Brain pericyte (primary cell): Measurements from ENCODE around the gene ENDOU.

ENCODE experiments used
- DNase-seq: peaks from one replicate; pipeline ENCODE4 v3.0.0-alpha.2; 2012; ENCODE audit warnings: low read depth, low spot score

Gene ENDOU, protein sequence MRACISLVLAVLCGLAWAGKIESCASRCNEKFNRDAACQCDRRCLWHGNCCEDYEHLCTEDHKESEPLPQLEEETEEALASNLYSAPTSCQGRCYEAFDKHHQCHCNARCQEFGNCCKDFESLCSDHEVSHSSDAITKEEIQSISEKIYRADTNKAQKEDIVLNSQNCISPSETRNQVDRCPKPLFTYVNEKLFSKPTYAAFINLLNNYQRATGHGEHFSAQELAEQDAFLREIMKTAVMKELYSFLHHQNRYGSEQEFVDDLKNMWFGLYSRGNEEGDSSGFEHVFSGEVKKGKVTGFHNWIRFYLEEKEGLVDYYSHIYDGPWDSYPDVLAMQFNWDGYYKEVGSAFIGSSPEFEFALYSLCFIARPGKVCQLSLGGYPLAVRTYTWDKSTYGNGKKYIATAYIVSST

DNA sequence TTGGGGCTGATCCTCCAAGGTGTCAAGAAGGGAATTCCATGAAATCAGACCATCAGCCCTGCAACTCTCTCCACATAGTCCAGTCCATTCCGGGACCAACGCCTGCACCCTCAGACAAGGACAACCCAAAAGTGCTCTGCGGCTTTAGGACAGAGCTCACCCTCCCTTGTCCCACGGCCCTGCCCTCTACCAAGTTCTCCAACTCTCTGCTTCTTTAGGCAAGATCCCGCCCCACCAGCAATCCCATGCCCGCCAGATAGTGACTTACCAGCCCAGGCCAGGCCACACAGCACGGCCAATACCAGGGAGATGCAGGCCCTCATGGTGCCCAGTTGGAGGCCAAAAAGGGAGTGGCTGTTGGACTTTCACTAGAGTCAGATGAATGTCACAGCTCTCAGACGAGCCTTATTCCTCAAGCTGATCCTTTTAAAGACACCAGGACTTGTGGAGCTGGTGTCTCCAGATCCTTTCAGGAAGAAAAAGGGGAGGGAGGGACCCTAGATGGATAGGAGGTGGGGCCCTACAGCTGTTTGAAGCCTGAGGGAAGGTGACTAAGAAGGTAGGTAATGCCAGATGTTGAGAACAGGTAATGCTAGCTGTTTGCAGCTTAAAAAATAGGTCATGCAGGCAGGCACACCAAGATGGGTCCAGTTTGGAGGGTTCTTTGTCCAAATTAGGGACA, at the start of gene ENDOU:
Gene ENDOU, minus strand, starts transcription at position 400 of the 682 bp plus-strand sequence. Its CDS starts 77 bp downstream, at position 323.
- no peak for DNase-seq

DNA sequence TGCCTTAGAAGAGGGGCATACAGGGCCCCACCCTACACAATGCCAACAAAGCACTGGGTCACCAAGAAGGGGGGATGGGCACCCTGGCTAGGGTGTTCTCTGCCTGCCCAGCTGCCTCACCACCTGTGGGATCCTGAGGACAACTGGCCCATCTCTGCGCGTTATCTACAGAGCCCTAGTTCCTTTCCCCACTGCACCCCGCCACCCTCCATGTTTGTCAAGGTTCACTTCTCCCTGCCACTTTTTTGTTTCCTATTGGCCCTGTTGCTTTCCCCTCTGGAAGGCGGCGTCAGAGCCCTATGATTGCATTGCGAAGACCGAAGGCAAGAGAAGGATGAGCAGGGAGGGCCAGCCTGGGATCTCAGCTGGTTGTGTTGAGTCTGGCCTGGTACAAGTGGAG, 49.4 kb upstream of the ENDOU start:
- DNase-seq: no peak

DNA sequence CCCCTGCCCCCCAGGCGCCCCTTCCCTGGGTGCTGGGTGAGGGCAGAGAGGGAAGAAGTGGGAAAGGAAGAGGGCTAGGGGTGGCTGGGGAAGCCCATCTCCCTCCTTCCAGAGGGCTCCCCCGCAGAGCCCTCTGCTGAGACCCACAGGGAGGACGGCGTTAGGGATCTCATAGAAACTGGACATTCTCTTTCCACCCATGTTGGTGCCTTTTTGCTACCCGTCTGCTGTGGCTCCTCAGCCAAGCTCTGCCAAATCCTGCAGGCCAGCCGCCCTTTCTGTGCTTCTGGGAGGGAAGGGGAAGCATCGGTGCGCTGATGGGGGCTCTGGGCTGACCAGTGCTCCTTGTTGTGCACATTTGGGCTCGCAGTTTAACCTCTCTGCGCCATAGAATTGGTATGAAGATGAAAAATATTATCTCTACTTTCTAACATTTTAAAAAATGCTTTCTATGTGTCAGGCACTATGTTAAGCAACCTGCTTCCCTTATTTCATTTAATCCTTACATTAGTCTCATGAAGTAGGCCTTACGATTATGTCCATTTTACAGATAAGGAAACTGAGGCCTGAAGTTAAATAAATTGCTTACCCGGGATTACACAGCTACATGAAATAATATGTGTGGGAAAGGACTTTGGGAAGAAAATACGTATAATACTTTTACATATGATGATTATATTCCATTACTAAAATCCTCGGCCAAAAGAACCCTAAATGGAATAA, 48.7 kb upstream of the ENDOU start:
- DNase-seq: no peak

DNA sequence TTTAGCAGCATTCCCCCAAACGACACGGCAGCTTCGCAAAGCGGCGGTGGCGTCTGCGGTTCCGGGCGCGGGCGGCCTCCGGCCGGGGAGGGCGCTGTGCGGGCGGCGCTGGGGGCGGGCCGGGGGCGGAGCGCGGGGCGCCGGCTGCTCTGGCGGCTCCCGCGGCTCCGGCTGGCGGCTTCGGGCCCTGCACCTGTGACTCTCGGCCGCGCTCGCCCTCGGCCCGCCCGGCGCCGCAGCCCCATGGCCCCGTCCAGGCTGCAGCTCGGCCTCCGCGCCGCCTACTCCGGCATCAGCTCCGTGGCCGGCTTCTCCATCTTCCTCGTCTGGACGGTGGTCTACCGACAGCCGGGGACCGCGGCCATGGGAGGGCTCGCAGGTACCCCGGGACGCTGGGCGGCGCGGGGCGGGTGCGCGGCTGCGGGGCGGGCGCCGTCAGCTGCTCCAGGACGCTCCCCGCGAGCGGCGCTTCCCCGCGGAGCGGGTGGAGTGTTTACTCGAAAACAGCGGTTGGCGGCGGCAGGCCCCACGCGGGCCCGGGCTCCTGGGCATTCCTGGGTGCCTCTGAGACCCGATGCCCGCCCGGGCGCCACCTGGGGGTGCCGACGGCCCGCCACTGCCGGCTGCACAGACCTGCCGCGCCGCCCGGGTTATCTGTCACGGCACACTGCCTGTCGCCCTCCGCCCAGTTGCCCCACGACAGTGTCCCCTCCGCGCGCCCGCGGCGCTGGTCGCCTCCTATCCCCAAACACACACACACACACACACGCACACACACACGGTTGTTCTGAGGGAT, 48.0 kb upstream of the ENDOU start, which contains the start of gene SLC48A1:
Gene SLC48A1, plus strand, starts transcription at position 177 of the 796 bp plus-strand sequence. Its CDS starts 67 bp downstream, at position 244.
- DNase-seq: no peak

DNA sequence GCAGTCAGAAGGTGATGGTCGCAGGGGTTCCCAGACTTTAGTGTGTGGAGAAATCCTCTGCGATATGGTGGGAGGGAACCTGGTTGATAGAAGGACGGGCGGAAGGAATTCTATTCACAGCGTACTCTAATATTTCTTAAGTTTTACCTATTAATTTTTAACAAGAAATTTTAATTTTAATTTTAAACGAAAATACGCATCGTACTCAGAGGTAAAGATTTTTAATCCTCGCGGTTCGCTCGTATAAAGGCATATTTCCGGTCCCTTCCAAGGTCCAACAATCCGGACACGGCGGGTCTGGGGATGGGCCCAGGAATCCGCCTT, 47.4 kb upstream of the ENDOU start:
- DNase-seq: no peak

DNA sequence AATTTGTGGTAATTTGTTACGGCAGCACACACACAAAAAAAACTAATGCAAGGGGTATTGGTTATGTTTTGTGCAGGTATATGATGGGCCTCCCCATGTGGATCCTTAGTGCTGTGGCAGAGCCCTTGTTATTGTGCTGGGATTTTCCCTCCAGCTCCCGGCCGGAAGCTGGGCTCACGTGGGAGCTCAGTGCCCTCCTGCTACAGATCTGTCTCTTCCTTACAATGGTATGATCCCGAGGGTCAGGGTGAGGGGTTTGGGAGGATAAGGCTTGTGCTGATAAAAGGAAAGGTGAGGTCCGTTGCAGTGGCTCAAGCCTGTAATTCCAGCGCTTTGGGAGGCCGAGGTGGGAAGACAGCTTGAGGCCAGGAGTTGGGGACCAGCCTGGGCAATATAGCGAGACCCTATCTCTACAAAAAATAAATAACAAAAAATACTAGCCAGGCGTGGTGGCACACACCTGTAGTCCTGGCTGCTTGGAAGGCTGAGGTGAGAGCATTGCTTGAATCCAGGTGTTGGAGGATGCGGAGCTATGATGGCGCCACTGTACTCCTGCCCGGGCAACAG, 46.9 kb upstream of the ENDOU start:
- DNase-seq: no peak

DNA sequence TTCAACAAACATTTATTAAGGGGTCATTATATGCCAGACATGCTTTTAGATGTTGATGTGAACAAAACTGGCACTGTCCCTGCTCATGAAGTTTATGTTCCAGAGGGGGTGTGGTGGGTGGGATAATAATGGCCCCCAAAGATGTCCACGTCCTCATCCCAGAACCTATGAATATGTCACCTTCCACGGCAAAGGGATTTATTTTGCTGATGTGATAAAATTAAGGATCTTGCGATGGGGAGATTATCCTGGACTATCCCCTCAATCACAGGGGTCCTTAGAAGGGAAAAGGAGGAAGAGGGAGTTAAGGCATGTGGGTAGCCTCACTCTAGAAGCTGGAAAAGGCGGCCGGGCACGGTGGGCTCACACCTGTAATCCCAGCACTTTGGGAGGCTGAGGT, 46.0 kb upstream of the ENDOU start:
- DNase-seq: no peak

DNA sequence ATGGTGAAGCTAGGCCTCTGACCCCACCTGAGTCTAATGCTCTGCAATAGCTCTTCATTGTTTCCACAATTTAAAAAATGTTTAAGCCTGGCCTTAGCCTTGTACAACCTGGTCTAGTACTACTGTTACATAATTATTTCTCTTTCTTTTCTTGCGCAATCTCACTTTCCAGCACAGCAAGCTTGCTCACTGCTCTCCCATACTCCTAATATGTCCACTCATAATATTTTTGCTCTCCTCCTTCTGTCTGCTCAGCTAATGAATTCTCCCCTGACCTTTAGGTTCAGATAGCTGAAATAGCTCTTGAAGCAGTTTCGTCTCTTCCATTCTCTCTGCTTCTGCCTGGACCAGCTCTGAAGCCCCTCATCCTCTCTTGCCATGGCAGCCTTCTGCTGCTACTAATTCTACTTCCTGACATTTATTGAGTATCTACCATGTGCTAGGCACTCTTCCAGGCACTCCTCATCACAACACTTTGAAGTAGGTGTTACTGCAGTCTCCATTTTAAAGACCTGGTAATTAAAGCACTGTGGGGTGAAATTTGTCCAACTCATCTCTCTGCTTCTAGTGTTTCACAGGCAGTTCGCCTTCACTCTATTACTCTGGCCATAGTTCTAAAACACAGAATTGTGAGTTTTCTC, 44.9 kb upstream of the ENDOU start:
- DNase-seq: no peak

DNA sequence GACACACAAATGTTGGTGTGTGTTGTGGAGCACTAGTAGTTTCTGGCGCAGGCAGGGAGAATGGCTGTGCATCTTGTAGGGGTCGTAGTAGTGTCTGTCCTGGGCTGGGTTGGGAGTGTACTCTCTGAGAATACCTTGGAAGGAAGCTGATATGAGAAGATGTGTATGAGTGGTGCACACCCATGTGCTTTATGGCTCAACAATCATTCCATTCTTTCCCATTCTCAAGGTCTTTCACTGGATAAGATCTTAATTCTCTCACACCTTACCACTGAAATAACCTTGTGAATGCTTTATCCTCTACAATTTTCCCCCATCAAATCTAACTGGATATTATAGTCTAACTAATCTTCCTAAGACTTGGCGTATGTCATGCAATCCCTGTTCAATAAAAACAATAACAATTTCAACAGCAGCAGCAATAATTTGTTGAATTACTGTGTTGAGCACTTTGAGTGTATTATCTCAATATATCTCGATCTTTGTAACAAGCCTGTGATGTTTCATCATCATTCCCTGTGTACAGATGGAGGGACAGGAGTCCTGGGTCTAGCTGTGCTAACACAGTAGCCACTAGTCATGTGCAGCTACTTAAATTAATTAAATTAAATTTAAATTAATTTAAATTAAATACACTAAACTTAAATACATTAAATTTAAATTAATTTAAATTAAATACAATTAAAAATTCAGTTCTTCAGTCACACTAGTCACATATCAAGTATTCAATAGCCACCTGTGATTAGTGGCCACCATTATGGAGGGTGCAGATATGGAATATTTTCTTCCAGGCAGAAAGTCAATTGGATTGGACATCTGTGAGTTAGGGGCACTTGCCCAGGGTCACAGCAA, 44.2 kb upstream of the ENDOU start:
- DNase-seq: no peak

DNA sequence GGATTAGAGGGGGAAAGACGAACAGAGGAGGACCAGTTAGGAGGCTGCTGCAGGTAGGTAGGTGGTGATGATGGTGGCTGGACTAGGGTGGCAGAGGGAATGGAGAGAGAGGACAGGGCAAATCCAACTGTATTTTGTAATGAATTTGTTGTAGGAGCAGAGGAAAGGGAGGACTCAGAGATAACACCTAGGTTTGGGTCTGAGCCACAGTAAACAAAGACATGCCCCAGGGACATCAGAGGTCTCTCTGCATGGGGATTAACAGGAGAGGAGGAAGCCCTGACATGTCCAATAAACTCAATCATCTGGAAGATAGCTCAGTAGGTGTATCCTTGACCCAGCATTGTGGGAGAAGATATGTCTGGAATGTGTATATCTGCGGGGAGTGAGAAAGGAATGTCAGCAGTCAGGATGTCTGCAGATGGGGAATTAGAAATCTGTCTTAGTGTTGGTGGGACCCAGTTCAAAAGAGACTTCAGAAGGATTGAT, 43.1 kb upstream of the ENDOU start:
- no peak for DNase-seq

DNA sequence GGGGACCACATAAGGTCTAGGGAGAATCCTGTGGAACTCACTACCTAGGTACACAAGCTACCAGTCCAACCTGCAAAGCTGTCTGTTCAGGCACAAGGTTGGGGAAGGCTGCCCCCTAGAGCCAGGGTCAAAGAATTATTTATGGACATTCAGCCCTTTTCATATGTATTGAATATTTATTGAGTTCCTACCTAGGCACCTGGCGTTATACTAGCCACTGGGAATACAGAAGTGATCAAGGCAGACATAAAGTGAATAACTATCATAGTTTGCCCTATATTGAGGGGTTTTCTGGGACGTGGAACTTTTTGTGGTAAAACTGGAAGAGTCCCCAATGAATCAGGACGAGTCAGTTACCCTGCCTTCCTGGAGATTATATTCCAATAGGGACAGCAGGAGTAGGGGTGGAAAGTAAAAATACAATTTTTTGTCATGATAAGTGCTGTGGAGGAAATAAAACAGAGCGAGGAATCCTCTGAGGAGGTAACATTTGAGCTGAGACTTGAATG, 42.0 kb upstream of the ENDOU start:
- no peak for DNase-seq

DNA sequence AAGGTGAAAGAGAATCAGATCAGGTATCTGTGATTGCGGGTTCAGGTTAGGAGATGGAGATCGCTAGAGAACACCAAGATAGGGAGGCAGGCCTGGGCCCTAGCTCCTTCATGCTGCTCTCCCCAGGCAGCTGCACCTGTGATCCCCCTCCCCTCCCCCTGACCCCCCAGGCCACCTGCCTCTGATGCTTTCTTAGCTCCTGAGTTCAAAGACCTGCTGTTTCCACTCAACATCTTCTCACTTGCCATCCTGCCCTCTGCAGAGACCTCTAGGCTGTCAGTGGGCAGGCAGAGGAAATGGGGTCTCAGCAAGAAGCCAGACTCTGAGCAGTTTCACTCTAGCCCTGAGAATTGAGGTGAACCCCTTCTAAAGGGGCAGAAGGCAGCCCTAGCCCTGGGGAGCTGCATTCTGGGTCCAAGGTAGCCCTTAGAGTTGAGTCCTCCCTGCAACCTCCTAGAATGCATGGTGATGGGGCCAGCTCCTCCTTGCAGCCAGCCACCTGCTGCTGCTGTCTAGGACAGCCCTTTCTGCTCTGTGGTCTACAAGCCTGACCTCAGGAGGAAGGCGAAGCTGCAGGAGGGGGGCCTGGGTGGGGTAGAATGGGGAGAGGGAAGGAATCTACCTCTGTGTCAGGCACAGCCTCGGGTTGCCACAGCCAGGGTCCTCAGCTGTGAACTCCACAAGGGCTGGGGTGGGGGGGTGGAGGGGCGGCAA, 41.4 kb upstream of the ENDOU start:
- DNase-seq: no peak

DNA sequence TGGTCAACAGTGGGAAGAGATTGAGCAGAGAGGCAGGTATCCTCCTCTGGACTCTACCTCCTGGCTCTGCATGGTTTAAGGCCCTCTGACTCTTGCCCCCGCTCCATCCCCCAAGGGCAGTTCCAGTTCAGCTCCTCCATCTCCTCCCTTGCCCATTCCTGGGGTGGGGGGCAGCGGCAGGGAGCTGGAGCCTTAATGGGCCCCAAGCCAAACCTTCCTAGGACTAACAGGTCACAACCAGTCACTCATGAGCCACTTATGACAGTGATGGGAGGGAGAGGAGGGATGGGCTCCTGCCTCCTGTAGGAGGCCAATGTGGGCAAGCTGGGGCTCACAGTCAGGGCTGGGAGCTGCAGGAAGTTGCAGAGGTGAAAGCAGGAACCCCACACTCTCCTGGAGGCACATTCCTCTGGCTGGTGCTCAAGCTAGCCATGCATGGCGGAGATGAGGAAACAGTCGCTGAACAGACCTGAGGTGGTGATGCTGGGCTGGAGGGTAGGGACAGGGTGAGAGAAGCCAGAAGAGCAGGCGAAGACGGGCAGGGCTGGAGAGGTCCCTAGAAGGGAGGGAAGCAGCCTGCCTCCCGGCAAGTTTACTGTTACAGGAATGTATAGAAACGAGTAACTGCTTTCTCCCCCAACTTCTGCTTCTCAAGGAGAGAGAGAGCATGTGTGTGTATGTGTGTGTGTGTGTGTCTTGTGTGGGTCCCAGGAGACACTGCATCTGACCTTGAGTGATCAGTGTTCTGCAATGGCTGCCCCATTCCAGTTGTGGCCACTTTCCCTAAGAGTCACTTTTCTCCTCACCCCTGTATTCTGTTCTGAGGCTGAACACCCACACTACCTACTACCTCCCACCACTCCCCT, 38.4 kb upstream of the ENDOU start:
- DNase-seq: no peak

DNA sequence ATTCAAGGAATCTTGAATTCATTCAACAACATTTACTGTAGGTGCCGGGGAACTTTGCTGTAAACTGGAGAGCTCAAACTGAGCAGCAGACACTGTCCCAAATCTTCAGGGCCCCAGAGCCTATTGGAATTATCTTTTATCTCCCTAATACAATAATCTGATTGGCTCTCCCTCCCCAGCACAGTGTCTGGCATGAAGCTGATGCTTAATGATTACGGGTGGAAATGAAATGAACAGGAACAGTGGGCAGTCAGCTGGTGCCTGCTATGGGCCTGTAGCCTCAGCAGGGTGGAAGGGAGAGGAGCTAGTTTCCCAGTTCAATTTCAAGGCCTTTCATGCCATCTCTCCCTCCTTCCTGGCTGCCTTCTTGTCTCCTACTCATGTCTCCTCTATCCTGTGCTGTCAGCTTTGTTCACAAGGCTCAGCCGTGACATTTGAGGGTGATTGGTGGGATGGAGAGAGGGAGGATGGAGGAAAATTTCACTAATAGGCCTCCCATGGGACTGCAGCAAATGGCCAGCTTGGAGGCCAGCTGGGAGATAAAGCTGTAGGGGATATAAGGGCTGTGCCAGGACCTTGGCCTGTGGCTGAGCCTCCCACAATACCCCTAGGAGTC, 37.7 kb upstream of the ENDOU start:
- DNase-seq: no peak

DNA sequence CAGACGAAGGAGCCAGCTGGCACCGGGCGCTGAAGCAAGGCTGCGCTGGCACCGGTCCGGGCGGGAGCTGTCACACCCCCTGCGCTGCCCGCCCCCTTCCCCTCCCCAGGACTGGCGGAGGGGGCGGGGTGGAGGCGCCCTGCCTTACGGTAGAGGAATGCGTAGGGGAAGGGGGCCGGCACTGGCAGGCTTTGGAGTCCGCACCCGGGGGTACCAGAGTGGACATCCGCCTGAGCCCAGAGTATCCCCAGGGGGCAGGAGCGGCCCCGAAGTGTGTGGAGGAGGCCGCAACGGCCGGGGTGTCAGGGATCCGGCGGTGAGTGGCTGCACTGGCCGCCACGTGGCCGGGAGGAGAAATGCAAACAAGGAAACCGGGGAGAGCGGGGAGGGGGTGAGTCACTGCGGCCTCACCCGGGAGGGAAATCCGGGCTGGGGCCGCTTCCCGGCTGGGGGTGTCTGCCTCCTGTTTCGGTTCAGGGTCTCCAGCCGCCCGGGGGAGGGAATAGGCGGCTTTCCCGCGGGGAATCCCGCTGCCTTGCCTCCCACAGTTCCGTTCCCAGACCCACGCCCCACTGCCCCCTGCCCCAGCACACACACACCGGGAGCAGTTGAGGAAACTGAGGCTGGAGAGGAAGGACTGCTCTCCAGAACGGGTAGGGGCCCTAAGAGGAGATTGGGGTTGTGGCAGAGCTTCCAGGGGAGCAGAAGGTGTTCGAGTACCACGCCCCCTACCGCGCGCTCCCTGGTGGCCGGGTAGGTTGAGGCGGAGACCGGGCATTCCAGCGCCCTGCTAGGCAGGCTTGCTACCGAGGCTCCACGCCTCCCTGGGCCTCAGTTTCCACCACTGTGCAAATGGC, 33.8 kb upstream of the ENDOU start, which contains the start of gene RAPGEF3:
Gene RAPGEF3, minus strand, starts transcription at position 47 of the 857 bp plus-strand sequence. CDS start 324 bp downstream, outside the sequence.
- no peak for DNase-seq

DNA sequence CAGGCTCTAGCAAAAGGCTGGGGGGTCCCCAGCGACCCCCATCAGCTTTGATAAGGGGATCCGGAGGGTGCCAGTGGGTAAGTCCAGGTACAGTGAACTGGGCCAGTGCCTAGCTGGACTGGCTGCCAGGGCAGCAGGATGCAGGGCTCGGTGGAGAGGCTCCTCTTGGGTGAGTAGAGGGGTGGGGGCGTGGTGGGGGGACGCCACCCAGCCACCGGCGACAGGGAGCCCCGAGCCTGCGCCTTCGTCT, 33.2 kb upstream of the ENDOU start:
- DNase-seq: no peak
